ENCODE data around the gene TAF7. TPM values are rescaled to one million over a fixed set of nuclear protein-coding genes. Genes with fewer than 3 reads are reported as not detected.

TAF7 gene
- total and polyA plus RNA-seq, 2 donors (not counting 1 experiment from before 2014, with no cell fraction given): 73.0 to 107 TPM

DNA sequence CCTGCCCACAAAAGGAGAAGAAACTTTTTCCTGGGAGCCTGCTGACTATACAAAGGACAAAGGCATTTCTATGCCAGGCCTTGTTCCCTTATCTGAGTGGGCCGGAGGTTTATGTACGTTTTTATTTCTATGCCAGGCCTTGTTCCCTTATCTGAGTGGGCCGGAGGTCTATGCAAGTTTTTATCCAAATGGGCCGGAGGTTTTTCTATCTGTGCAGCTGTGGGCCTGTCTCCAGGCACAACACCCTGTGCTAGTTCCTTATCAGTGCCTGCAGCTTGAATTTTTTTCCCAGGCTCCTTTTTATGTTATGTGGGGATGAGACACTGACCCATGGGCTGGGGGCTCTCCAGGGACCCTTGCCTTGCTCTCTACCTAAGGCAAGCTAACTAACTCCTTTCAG is 22.2 kb downstream of the TAF7 start:
- peak in 1 of 2 donors; percentile 8 for DNase-seq (ENCODE audit: low read depth in 2 of 2)
- H3K27ac ChIP-seq (ENCODE audit: insufficient read depth, low read length): no peak overlapping the region
- no peaks in the 10 kb centered on the region for H4K20me1 ChIP-seq (ENCODE audit: control insufficient read depth, extremely low read depth, insufficient read depth, low read length)
- H3K27me3 ChIP-seq (ENCODE audit: control insufficient read depth, insufficient read depth, low read length): no peaks in the 10 kb centered on the region
- H2AFZ ChIP-seq (ENCODE audit: low read length): no peak overlapping the region
- no peaks in the 10 kb centered on the region for H3K36me3 ChIP-seq (ENCODE audit: control insufficient read depth, insufficient read depth, low read length)
- H3K79me2 ChIP-seq (ENCODE audit: control insufficient read depth, insufficient read depth, low read length): no peaks in the 10 kb centered on the region
- TF ChIP-seq EZH2 (IDR thresholded peaks at IDR 0.05; ENCODE audit: low read length, missing control alignments) (no peak), CTCF (conservative IDR thresholded peaks at IDR 0.05 in 1 of 2, IDR thresholded peaks at IDR 0.05 in 1 of 2; ENCODE audit: low read depth in 1 of 2, low read length in 2 of 2) (no peak)
- no peak overlapping the region for H3K4me2 ChIP-seq (ENCODE audit: extremely low read depth, insufficient read depth, low read length)
- no peaks in the 10 kb centered on the region for H3K9me3 ChIP-seq (ENCODE audit: control insufficient read depth, insufficient read depth, low read depth, low read length)
- H3K9ac ChIP-seq (ENCODE audit: insufficient read depth, low read length): no peak overlapping the region
- no peaks in the 10 kb centered on the region for H3K4me1 ChIP-seq (ENCODE audit: control insufficient read depth, extremely low read depth, insufficient read depth, low read length)
- H3K4me3 ChIP-seq (replicated peaks in 1 of 4; ENCODE audit: control extremely low read depth in 1 of 4, insufficient read depth in 1 of 4, low read depth in 3 of 4, low read length in 4 of 4): no peak overlapping the region

GRCh38 chr5:141272906-141273305 is 47.7 kb downstream of the TAF7 start:
- DNase-seq (ENCODE audit: low read depth in 2 of 2): no peak
- Histone ChIP-seq H3K9ac (ENCODE audit: insufficient read depth, low read length) (no peak overlapping the region), H3K4me2 (ENCODE audit: extremely low read depth, insufficient read depth, low read length) (no peak overlapping the region), H3K4me1 (ENCODE audit: control insufficient read depth, extremely low read depth, insufficient read depth, low read length) (no peaks in the 10 kb centered on the region), H3K27ac (ENCODE audit: insufficient read depth, low read length) (no peak overlapping the region), H3K9me3 (ENCODE audit: control insufficient read depth, insufficient read depth, low read depth, low read length) (no peaks in the 10 kb centered on the region), H3K27me3 (ENCODE audit: control insufficient read depth, insufficient read depth, low read length) (no peaks in the 10 kb centered on the region), H3K4me3 (replicated peaks in 1 of 4; ENCODE audit: control extremely low read depth in 1 of 4, insufficient read depth in 1 of 4, low read depth in 3 of 4, low read length in 4 of 4) (no peak overlapping the region), H3K79me2 (ENCODE audit: control insufficient read depth, insufficient read depth, low read length) (no peaks in the 10 kb centered on the region), H3K36me3 (ENCODE audit: control insufficient read depth, insufficient read depth, low read length) (no peaks in the 10 kb centered on the region), H4K20me1 (ENCODE audit: control insufficient read depth, extremely low read depth, insufficient read depth, low read length) (no peaks in the 10 kb centered on the region), H2AFZ (ENCODE audit: low read length) (no peak overlapping the region)
- no peak for TF ChIP-seq CTCF (conservative IDR thresholded peaks at IDR 0.05 in 1 of 2, IDR thresholded peaks at IDR 0.05 in 1 of 2; ENCODE audit: low read depth in 1 of 2, low read length in 2 of 2)
- no peak for TF ChIP-seq EZH2 (IDR thresholded peaks at IDR 0.05; ENCODE audit: low read length, missing control alignments)

DNA sequence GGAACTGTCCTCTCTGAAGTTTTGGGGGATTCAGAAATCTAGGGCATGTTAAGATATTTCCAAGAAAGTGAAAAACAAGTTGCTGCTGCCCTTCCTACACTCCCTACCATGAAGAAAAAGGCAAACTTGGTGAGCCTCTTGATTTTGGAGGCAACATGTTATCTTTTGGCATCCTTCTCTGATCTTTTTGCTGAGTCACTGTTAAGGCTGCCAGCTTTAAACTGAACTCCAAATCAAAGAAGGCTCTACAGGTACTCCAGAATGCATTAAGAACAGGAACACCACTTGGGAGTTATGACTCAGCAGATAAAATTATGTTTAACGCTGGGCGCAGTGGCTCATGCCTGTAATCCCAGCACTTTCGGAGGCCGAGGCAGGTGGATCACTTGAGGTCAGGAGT is 51.4 kb downstream of the TAF7 start:
- no peak overlapping the region for H3K27ac ChIP-seq (ENCODE audit: insufficient read depth, low read length)
- TF ChIP-seq CTCF (conservative IDR thresholded peaks at IDR 0.05 in 1 of 2, IDR thresholded peaks at IDR 0.05 in 1 of 2; ENCODE audit: low read depth in 1 of 2, low read length in 2 of 2) (no peak), EZH2 (IDR thresholded peaks at IDR 0.05; ENCODE audit: low read length, missing control alignments) (no peak)
- no peaks in the 10 kb centered on the region for H3K4me1 ChIP-seq (ENCODE audit: control insufficient read depth, extremely low read depth, insufficient read depth, low read length)
- no peak overlapping the region for H2AFZ ChIP-seq (ENCODE audit: low read length)
- no peaks in the 10 kb centered on the region for H4K20me1 ChIP-seq (ENCODE audit: control insufficient read depth, extremely low read depth, insufficient read depth, low read length)
- H3K36me3 ChIP-seq (ENCODE audit: control insufficient read depth, insufficient read depth, low read length): no peaks in the 10 kb centered on the region
- no peak for DNase-seq (ENCODE audit: low read depth in 2 of 2)
- H3K4me2 ChIP-seq (ENCODE audit: extremely low read depth, insufficient read depth, low read length): no peak overlapping the region
- H3K4me3 ChIP-seq (replicated peaks in 1 of 4; ENCODE audit: control extremely low read depth in 1 of 4, insufficient read depth in 1 of 4, low read depth in 3 of 4, low read length in 4 of 4): no peak overlapping the region
- no peaks in the 10 kb centered on the region for H3K79me2 ChIP-seq (ENCODE audit: control insufficient read depth, insufficient read depth, low read length)
- no peak overlapping the region for H3K9ac ChIP-seq (ENCODE audit: insufficient read depth, low read length)
- no peaks in the 10 kb centered on the region for H3K27me3 ChIP-seq (ENCODE audit: control insufficient read depth, insufficient read depth, low read length)
- H3K9me3 ChIP-seq (ENCODE audit: control insufficient read depth, insufficient read depth, low read depth, low read length): no peaks in the 10 kb centered on the region

Other genes with a start within 250 kb of the TAF7 start
Only the 30 nearest of the 38 such genes appear.
- gene PCDHB7, start 148.1 kb downstream of the TAF7 start, total RNA-seq: 1.0 and 1.5 TPM in 2 replicates
- gene PCDHB7, start 148.1 kb downstream of the TAF7 start, polyA plus RNA-seq: 0.28 and 0.61 TPM in 2 replicates
- gene PCDHB8, start 143.0 kb downstream of the TAF7 start, total RNA-seq: 0.26 and 1.3 TPM in 2 replicates
- gene PCDHB8, start 143.0 kb downstream of the TAF7 start, polyA plus RNA-seq: 0.05 and 0.42 TPM in 2 replicates
- 0.51 and 1.5 TPM in 2 replicates for gene PCDHB16, start 138.4 kb downstream of the TAF7 start, total RNA-seq
- gene PCDHB16, start 138.4 kb downstream of the TAF7 start, polyA plus RNA-seq: 0.54 and 1.5 TPM in 2 replicates
- 0.26 and 0.99 TPM in 2 replicates for gene PCDHB9, start 133.6 kb downstream of the TAF7 start, total RNA-seq
- gene PCDHB9, start 133.6 kb downstream of the TAF7 start, polyA plus RNA-seq: 0.27 and 0.82 TPM in 2 replicates
- 0.77 and 2.0 TPM in 2 replicates for gene PCDHB10, start 128.4 kb downstream of the TAF7 start, total RNA-seq
- gene PCDHB10, start 128.4 kb downstream of the TAF7 start, polyA plus RNA-seq: 0.28 and 0.78 TPM in 2 replicates
- 0.77 and 1.7 TPM in 2 replicates for gene PCDHB11, start 121.2 kb downstream of the TAF7 start, total RNA-seq
- 0.11 and 0.36 TPM in 2 replicates for gene PCDHB11, start 121.2 kb downstream of the TAF7 start, polyA plus RNA-seq
- gene PCDHB12, start 112.1 kb downstream of the TAF7 start, total RNA-seq: 0.26 and 0.66 TPM in 2 replicates
- 0.02 and 0.27 TPM in 2 replicates for gene PCDHB12, start 112.1 kb downstream of the TAF7 start, polyA plus RNA-seq
- gene PCDHB13, start 106.9 kb downstream of the TAF7 start, total RNA-seq: 0.26 and 1.5 TPM in 2 replicates
- 0.24 and 0.62 TPM in 2 replicates for gene PCDHB13, start 106.9 kb downstream of the TAF7 start, polyA plus RNA-seq
- 0.77 and 1.7 TPM in 2 replicates for gene PCDHB14, start 97.4 kb downstream of the TAF7 start, total RNA-seq
- 0.18 and 0.86 TPM in 2 replicates for gene PCDHB14, start 97.4 kb downstream of the TAF7 start, polyA plus RNA-seq
- 0.77 and 1.8 TPM in 2 replicates for gene PCDHB15, start 75.4 kb downstream of the TAF7 start, total RNA-seq
- 0.12 and 0.31 TPM in 2 replicates for gene PCDHB15, start 75.4 kb downstream of the TAF7 start, polyA plus RNA-seq
- gene SLC25A2, start 16.7 kb downstream of the TAF7 start, total RNA-seq: 0.66 TPM in 1 of 2 replicates, not detected in the other
- not detected in 2 replicates for gene SLC25A2, start 16.7 kb downstream of the TAF7 start, polyA plus RNA-seq
- 1.0 and 1.8 TPM in 2 replicates for gene PCDHGA1, start 9.7 kb upstream of the TAF7 start, total RNA-seq
- 1.1 and 1.6 TPM in 2 replicates for gene PCDHGA1, start 9.7 kb upstream of the TAF7 start, polyA plus RNA-seq
- 2.8 and 4.5 TPM in 2 replicates for gene PCDHGA2, start 18.0 kb upstream of the TAF7 start, total RNA-seq
- 4.2 and 5.8 TPM in 2 replicates for gene PCDHGA2, start 18.0 kb upstream of the TAF7 start, polyA plus RNA-seq
- 1.5 and 2.8 TPM in 2 replicates for gene PCDHGA3, start 23.0 kb upstream of the TAF7 start, total RNA-seq
- gene PCDHGA3, start 23.0 kb upstream of the TAF7 start, polyA plus RNA-seq: 1.3 and 1.4 TPM in 2 replicates
- gene PCDHGB1, start 29.3 kb upstream of the TAF7 start, total RNA-seq: 3.1 and 4.3 TPM in 2 replicates
- 1.7 TPM in 2 replicates for gene PCDHGB1, start 29.3 kb upstream of the TAF7 start, polyA plus RNA-seq
- 2.8 and 7.6 TPM in 2 replicates for gene PCDHGA4, start 34.2 kb upstream of the TAF7 start, total RNA-seq
- gene PCDHGA4, start 34.2 kb upstream of the TAF7 start, polyA plus RNA-seq: 3.1 and 6.4 TPM in 2 replicates
- gene PCDHGB2, start 39.2 kb upstream of the TAF7 start, total RNA-seq: 3.1 and 4.6 TPM in 2 replicates
- 2.3 and 5.7 TPM in 2 replicates for gene PCDHGB2, start 39.2 kb upstream of the TAF7 start, polyA plus RNA-seq
- 1.5 and 2.6 TPM in 2 replicates for gene PCDHGA5, start 43.4 kb upstream of the TAF7 start, total RNA-seq
- 1.2 and 1.4 TPM in 2 replicates for gene PCDHGA5, start 43.4 kb upstream of the TAF7 start, polyA plus RNA-seq
- 3.1 and 5.8 TPM in 2 replicates for gene PCDHGB3, start 49.5 kb upstream of the TAF7 start, total RNA-seq
- 2.5 and 2.9 TPM in 2 replicates for gene PCDHGB3, start 49.5 kb upstream of the TAF7 start, polyA plus RNA-seq
- 3.1 and 4.8 TPM in 2 replicates for gene PCDHGA6, start 53.1 kb upstream of the TAF7 start, total RNA-seq
- 3.9 and 4.2 TPM in 2 replicates for gene PCDHGA6, start 53.1 kb upstream of the TAF7 start, polyA plus RNA-seq
- gene PCDHGA7, start 62.0 kb upstream of the TAF7 start, total RNA-seq: 2.8 and 6.8 TPM in 2 replicates
- 2.7 and 3.0 TPM in 2 replicates for gene PCDHGA7, start 62.0 kb upstream of the TAF7 start, polyA plus RNA-seq
- gene PCDHGB4, start 66.9 kb upstream of the TAF7 start, total RNA-seq: 10.0 and 18.3 TPM in 2 replicates
- 13.3 and 15.5 TPM in 2 replicates for gene PCDHGB4, start 66.9 kb upstream of the TAF7 start, polyA plus RNA-seq
- 2.6 and 4.6 TPM in 2 replicates for gene PCDHGA8, start 71.8 kb upstream of the TAF7 start, total RNA-seq
- gene PCDHGA8, start 71.8 kb upstream of the TAF7 start, polyA plus RNA-seq: 0.76 and 1.1 TPM in 2 replicates
- gene PCDHGB5, start 77.2 kb upstream of the TAF7 start, total RNA-seq: 17.5 and 21.5 TPM in 2 replicates
- gene PCDHGB5, start 77.2 kb upstream of the TAF7 start, polyA plus RNA-seq: 19.6 TPM in 2 replicates
- 2.6 and 4.8 TPM in 2 replicates for gene PCDHGA9, start 82.0 kb upstream of the TAF7 start, total RNA-seq
- gene PCDHGA9, start 82.0 kb upstream of the TAF7 start, polyA plus RNA-seq: 3.2 and 3.3 TPM in 2 replicates
- 3.9 and 4.3 TPM in 2 replicates for gene PCDHGB6, start 87.2 kb upstream of the TAF7 start, total RNA-seq
- 2.6 and 2.8 TPM in 2 replicates for gene PCDHGB6, start 87.2 kb upstream of the TAF7 start, polyA plus RNA-seq
- gene PCDHGA10, start 92.2 kb upstream of the TAF7 start, total RNA-seq: 7.4 and 10.2 TPM in 2 replicates
- 3.8 and 4.2 TPM in 2 replicates for gene PCDHGA10, start 92.2 kb upstream of the TAF7 start, polyA plus RNA-seq
- 13.0 and 13.6 TPM in 2 replicates for gene PCDHGB7, start 96.9 kb upstream of the TAF7 start, total RNA-seq
- 11.3 and 15.3 TPM in 2 replicates for gene PCDHGB7, start 96.9 kb upstream of the TAF7 start, polyA plus RNA-seq
- gene PCDHGA11, start 100.3 kb upstream of the TAF7 start, total RNA-seq: 5.9 and 8.6 TPM in 2 replicates
- 4.7 and 10.8 TPM in 2 replicates for gene PCDHGA11, start 100.3 kb upstream of the TAF7 start, polyA plus RNA-seq
- gene PCDHGA12, start 109.7 kb upstream of the TAF7 start, total RNA-seq: 9.2 and 13.7 TPM in 2 replicates
- 11.9 and 14.1 TPM in 2 replicates for gene PCDHGA12, start 109.7 kb upstream of the TAF7 start, polyA plus RNA-seq

All from fibroblast of lung (primary cell).